Skin epidermis (tissue), 12 donors: ENCODE data around the gene TMEM132D.

Experiments
- H3K27ac ChIP-seq, 21 experiments: fragments of 200-600 bp; sonication (generic) in 11 of 21; one replicate each; pipeline ENCODE4 v1.5.0; 2020; ENCODE audit warnings: mild to moderate bottlenecking in 3 of 21, inconsistent platforms in 2 of 21, moderate library complexity in 2 of 21
- H3K4me3 ChIP-seq, 7 experiments: fragments of 200-600 bp; sonication (generic) in 2 of 7; one replicate each; pipeline ENCODE4 v1.5.0; 2020; ENCODE audit warnings: inconsistent platforms in 2 of 7, mild to moderate bottlenecking in 2 of 7, moderate library complexity in 1 of 7

Gene TMEM132D

DNA sequence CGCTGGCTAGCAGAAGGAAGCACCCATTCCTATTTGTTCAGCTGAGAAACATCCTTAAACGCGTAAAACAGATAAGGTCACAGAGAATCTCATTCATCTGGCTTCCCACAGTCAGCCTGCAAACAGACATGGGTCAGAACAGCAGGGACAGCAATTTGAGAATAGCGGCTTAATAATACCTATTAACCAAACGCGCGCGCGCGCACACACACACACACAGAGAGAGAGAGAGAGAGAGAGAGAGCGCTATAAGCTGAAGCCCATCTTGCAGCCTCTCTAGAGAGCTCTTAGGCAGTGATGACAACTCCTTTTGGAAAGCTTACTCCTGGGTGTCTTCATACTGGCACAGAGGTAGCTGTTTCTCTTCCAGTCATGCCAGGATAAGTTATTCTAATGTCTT, 26.4 kb downstream of the TMEM132D start:
- Histone ChIP-seq H3K4me3 (no peak overlapping the region), H3K27ac (no peak overlapping the region)

DNA sequence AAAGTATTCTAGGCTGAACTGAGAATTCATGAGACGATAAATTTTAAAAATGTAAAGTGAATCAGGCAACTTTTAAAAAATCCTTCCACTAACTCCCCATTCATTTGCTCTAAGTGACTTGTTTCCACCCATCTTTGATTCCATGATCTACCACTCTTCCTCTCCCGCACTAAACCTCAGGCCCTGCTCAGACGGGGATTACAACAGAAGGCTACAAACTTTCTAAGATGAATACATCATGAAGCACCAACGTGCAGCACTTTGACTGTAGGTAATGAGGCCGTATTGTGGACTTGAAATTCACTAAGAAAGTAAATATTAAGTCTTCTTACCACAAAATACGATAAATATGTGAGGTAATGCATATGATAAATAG, 30.0 kb downstream of the TMEM132D start:
- Histone ChIP-seq H3K27ac (no peak overlapping the region), H3K4me3 (no peak overlapping the region)

DNA sequence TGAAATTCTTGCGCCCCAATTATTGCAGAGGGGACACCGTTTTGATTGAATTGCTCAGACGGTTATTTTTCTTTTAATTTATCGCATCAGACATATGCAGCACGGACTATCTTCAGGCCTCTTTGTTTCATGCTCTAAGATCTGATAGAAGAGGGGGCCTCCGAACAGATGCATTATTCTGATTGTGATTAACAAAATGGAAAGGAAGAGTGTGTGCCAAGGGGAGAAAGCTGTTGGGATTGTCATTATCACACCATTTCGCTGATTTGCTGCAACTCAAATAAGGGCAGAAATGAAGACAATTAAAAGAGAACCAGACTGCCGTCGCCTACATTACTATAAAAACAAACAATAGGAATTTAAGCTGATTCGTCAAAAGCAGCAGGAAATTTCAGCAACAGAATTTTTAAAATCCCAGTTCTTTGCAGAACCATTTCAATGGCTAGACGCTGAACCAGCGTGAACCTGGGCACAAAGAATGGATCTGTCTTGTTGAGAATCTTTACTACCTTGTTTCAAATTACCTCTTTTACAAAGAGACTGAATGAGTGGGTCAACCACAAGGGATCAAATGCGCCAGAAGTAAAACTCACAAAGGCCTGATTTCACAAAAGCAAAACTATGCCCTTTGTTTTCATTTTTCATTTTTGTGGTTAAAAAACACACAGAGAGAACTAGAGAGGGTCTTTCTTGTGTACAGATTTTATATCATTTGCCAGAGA, 30.6 kb downstream of the TMEM132D start:
- no peak overlapping the region for H3K27ac ChIP-seq
- H3K4me3 ChIP-seq = no peak overlapping the region

DNA sequence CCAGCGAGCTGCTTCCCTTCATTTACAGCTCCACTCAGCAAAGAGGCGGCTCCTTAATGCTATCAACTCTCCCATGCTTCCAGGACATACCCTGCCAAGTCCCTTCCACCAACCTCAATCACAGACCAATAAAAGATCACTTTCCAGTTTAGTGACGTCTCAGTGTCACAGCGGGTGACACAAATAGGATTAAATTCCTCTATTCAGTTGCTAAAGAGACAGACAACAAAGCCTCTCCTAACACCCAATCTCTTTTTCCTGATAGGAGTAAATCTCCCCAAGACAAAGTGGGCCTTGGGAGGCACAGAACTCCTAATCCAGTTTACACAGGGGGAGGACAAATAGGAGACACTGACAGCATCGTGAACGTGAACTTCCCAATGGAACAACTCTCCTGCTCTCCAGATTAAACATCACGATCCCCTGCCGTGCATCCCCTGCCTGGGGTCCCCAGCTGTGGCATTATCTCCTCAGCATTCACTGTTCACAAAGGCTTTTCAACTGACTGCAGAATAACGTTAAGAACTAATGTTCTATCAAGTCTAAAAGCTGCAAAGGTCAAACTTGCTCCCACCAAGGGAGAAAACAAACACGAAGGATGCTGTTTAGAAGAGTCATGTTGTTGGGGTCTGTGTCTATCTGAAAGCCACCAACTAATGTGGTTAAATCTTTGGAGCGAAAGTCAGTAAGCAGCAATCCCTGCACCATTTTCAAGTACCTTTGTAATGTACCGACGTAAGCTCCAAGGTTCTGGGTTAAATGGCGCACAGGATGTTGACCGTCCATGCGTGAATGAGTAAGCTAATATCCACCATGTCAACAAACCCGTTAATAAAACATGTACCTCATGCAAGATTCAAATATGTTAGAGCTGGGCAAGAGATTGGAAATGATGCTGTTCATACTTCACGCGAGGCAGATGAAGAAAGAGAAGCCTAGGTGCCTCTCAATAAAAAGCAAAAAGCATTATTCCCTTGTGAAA, 31.5 kb downstream of the TMEM132D start:
- H3K27ac ChIP-seq = no peak overlapping the region

DNA sequence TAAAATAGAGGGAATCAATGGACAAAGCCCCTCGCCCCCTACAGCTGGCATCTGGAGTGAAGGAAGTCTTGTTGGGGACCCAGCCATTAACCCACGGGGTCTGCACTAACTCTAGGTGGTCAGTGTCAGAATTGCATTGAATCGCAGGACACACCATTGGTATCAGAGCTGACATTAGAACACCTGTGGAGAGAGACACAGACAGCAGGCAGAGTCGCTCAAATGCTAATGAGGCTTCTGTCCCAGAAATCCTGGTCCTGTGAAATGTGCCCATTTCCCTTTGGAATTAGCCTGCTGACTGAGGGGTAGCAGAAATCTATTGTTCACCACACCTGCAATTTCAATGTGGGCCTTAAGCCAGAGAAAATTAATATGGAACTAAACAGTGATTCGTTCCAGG, 33.0 kb downstream of the TMEM132D start:
- Histone ChIP-seq H3K27ac (no peak overlapping the region), H3K4me3 (no peak overlapping the region)

More for the DNA sequence above, 31.5 kb downstream of the TMEM132D start:
- no peak overlapping the region for H3K4me3 ChIP-seq

DNA sequence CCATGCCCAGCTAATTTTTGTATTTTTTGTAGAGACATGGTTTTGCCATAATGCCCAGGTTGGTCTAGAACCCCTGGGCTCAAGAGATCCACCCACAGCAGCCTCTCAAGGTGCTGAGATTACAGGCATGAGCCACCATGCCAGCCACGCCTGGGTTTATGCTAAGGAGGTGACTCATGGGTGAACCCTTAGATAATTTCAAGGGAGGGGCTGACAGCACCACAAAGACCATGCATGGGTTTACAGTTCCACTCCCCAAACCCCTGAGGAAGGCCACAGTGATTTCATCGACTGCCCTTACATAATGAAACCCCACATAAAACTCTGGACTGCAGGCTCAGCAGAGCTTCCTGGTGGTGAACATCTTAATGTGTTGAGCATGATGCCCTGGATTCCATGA, 33.7 kb downstream of the TMEM132D start:
- Histone ChIP-seq H3K27ac (no peak overlapping the region), H3K4me3 (no peak overlapping the region)

DNA sequence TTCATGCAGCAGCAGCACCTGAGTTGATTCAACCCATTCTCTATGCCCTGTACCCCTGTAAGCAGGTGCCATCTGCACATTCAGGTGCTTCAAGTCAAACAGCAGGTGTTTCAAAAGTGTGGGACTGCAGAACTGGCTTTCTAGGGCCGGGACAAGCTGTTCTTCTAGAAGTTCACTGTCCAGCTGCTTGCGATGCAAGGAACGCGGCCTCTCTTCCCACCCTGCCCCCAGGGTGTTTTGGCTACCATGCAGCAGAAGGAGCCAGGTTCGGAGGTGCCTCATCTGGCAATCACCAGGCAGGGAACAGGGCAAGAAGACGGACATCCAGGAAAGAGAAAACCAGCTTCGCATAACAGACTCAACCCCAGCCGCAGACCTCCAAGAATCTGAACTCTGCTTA, 35.2 kb downstream of the TMEM132D start:
- no peak overlapping the region for H3K4me3 ChIP-seq
- H3K27ac ChIP-seq = no peak overlapping the region

DNA sequence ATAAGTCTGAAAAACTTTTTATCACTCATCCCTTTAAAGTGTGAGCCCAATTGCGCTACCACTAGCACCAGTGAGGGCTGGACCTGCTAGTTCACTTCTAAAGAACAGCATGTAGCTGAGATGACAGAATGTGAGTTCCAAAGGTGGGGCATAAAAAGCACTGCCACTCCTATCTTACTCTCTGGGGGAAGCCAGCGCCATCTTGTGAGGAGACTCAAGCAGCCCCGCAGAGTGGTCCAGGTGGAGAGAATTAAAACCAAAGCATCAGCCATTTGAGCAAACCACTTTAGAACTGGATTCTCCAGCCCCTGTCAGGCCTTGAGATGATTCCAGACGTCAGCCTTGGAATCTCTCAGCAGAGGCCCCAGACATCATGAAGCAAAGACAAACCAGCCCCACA, 39.9 kb downstream of the TMEM132D start:
- H3K27ac ChIP-seq = no peak overlapping the region
- no peak overlapping the region for H3K4me3 ChIP-seq

DNA sequence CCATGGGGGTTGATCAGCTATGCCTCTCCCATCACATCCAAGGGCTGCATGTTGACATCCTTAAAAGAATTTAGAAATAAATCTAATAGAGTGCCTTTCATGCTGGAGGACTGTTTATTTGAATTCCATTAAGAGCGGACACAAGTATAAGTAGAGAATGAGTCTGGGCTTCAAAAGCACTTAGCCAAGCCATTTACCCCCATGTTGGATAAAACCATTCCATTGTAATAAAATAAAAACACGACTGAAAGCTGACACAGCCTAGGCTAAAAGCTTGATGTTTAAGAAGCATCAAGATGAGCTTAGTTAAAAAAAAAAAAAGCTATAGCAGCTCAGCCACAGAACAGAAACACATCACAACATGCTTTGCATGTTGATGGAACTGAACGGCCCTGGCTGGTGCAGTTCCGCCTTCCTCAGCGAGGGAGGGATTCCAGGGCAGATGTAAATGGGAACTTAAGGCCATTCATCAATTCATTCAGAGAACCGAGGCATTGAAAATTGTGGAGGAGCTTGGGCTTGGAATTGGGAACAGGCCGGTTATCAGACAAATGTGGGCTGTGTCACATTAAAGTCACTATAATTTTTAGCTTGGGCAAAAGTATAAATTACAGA, 41.2 kb downstream of the TMEM132D start:
- Histone ChIP-seq H3K4me3 (no peak overlapping the region), H3K27ac (no peak overlapping the region)

DNA sequence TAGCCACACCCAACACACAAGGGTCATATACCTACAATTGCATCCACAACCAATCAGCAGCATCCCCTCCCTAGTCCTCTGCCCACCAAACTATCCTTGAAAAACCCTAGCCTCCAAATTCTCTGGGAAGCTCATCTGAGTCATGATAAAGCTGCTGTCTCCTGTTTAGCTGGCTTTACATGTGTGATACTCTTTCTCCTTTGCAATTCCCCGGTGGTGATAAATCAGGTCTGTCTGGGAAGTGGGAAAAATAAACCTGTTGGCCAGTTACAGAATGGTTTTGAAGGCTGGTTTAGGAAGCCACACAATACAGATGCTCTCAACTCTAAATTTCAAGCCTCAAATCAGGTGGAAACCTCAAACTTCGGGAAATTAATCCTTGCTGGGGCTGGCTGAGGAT, 41.9 kb downstream of the TMEM132D start:
- no peak overlapping the region for H3K27ac ChIP-seq
- H3K4me3 ChIP-seq = no peak overlapping the region

DNA sequence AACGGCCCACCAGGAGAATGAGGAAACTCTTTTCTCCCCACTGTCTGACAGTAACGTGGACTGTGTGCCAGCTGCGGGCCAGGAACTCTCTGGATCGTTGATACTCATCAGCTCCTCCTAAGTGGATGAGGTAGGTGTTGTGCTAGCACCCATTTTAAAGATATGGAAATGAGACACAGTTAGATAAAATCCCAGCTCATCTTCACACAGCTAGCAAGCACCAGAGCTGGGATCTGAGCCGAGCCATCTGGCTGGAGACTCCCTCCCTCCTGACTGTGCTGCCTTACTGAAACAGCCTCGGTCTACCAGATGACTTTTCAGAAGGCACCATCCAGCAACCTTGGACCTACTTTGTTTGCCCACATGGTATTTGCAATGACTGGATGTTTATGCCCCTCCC, 49.2 kb downstream of the TMEM132D start:
- Histone ChIP-seq H3K4me3 (no peak overlapping the region), H3K27ac (no peak overlapping the region)

DNA sequence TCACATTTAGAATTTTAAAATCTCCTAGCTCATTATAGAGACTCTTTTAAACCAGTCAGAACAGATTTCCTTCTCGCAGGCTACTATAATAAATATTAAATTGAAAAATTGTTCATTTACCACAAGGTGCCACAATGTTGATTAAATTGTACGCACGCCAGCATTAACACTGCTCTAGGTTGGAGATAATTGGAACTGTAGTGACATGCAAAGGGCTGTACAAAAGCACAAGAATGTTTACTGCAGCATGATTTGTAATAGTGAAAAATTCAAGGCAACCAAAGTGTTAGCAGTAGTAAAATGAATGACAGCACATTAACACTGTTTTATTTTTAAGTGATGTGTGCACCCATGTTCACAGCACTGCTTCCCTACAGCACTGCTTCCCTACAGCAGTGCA, 52.5 kb downstream of the TMEM132D start:
- H3K27ac ChIP-seq = no peak overlapping the region
- H3K4me3 ChIP-seq = no peak overlapping the region

DNA sequence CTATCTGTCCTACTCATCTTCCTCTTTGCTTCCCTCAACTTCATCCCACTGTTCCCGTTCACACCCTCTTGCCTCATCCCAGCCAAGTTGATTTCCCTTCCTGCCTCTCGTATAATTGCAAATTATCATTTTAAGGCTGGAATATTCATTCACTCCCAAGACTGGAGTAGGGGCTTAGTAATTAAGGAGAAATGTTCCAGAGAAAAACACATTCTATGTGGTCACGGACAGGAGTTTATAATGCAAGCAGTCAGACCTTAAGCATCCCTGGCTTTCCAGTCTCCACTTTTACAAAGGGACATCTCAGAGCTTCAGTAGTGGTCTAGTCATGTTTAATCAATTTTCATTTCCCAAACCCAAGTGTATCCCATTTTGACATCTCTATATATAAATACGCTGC, 54.9 kb downstream of the TMEM132D start:
- Histone ChIP-seq H3K27ac (no peak overlapping the region), H3K4me3 (no peak overlapping the region)

DNA sequence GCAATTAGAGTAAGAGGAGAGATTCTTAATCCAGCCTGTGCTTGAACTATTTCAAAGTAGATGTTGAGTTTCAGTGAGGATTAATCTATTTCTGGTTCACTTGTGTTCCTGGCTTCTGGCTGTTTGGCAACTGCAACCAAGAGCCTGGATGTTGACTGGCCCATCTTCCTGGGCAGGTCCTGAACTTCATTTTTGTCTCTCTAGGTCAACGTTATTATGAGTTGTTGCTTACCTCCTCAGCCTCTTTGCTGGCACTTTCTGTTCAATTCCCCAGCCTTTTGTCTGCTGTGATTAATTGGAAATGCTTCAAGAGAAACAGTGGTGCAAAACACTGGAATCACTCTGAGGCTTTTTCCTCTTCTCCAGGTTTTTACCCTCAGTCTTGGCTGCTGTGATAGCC, 56.8 kb downstream of the TMEM132D start:
- H3K27ac ChIP-seq = no peak overlapping the region
- no peak overlapping the region for H3K4me3 ChIP-seq

DNA sequence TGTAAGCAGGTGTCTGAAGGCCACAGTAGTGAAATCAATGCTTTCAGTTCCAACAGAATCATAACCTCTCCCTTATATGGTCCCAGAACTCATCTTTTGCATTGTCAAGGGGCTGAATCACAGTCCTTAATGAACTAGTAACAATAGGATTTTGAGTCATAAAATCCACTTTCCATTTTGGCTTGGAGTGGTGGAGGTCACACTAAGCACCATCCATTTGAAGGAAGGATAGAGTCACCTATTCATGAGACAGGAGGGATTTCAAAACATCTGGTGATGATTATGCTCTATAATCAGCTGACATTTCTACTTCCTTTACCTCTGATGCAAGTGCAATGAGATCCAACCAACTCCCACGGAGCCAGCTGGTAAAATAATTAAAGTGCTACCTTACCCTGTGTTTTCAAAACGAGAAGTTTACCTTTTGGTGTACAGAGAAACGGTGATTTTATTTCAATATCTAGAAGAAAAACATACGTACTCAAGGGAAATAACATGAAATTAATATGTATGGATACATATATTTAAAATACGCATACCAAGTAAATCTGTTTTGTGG, 59.1 kb downstream of the TMEM132D start:
- H3K27ac ChIP-seq = no peak overlapping the region
- H3K4me3 ChIP-seq = no peak overlapping the region

DNA sequence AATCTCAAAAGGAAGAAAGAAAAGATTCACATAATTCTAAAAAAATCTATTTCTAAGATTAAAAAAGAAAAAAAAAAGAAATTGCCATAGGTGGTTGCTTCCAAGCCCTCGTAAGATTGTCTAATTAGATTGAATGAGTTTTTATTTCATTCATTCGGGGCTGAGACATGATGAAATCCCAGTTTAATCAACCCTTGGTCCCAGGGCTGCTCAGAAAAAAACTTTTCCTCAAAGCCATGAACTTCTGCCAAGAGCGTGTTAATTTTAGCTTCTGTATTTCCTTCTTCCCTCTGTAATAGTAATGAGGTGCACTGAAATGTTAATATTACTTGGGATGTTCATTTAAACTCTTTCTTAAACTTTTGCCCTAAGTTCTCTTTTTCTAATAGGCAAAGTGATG, 62.6 kb downstream of the TMEM132D start:
- no peak overlapping the region for H3K4me3 ChIP-seq
- H3K27ac ChIP-seq = no peak overlapping the region

DNA sequence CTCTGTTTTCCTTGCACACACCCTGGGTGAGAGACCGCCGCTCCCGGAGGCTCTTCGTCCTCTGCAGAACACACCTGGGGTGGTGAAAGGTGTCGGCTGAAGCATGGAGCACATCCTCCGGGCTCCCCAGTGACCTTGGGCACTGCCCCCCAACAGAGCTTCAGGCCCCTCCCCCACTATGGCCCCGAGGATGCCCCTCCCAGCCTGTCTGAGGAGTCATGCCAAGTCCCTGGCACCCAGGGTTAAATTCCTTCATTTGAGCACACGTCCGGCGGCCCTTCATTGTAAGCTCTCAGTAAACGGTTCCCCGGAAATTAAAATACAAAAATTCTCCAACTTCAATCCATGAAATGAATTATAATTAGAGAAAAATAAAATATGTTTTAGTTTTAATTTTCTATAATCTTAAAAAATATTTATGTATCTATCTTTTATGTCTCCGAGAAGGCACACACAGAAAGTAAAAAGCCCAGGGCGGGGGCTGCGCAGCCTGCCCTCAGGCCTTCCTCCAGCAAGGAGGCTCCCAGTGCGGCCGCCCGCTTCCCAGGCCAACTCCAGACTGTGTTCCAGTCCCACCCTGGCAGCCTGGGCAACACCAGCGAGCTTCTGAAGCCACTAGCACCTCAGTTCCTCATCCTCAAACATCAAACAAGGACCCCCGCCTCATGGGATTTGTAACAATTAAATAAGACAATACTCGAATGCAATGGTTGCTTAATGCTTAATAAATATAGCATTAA, 63.5 kb downstream of the TMEM132D start:
- Histone ChIP-seq H3K4me3 (no peak overlapping the region), H3K27ac (no peak overlapping the region)

DNA sequence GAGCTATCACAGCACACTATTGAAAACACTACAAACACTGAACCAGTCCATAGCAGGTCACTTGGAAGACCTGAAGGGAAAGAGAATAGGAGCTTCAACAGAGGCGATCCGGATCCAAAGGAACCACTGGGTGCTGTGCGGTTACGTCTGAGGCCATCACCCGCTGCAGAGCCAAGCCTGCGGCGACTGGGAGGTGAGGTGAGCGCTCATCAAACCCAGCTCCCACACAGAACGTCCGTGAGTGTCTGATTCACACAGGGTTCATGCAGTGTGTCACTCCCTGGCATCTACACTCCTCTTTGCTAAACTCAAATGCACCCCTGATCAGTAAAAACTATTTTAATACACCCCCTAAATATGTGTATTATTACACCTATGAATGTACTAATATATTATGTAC, 64.1 kb downstream of the TMEM132D start:
- Histone ChIP-seq H3K27ac (no peak overlapping the region), H3K4me3 (no peak overlapping the region)

DNA sequence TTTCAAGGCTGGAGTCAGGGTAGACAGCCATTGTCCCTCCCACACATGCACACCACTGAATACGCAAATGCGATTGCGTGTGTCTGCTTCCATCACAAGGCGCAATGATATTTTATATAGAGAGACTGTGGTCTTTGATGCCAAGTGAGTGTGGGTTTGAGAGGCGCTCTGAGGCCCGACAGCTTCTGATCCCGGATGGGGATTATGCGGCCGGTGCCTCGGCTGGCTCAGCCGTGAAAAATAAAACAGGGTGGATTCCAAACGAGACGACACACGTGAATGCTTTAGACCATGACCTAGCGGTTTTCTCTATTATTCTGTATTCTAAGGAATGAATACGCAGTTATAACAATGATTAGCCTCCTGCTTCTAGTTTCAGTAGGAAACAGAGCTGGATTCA, 72.5 kb downstream of the TMEM132D start:
- no peak overlapping the region for H3K27ac ChIP-seq
- H3K4me3 ChIP-seq = no peak overlapping the region

DNA sequence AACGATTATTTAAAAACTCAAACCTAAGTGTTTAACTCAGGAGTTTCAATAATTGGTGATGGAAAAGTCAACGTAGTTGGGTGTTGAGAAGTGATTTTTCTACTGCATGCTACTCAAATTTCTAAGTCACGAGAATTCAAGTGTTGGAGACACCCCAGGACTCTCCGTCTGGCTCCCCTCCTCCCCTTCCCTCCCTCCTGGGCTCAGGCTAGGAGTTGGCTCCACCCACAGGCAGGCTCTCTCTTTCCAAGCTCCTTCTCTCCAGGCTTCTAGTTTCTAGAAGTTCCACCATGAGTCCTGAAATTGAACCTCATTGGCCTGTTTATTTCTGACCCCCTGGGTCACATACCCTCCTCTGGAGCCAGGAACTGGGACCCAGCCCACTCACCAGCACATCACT, 73.0 kb downstream of the TMEM132D start:
- H3K27ac ChIP-seq = no peak overlapping the region
- no peak overlapping the region for H3K4me3 ChIP-seq
